ENCODE results near the gene LRRC32. TPM values are rescaled to one million over a fixed set of nuclear protein-coding genes. Genes with fewer than 3 reads are reported as not detected.

The LRRC32 gene
- polyA plus RNA-seq, 3 donors: 1.5 TPM; not detected in 2

DNA sequence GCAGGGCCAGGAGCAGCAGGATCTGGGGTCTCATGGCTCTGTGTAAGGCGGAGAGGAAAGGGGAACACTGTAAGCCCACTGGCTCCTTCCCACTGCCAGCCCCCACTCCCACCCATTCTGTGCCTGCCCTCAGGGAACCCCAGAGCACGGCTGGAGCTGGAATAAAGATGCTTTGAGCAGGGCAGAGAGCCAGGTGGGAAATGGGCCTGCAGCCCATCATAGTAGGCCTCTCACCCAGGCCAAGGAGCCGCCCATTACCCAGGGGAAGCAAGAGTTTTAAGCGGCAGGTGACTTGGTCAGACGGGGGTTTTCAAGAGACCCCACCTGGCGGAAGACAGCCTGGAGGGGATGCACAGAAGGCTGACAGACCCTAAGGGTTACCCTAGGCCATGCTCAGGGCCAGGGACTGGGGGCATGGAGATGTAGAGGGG, 4.6 kb downstream of the LRRC32 start:
- H3K4me3 Mint-ChIP-seq: no peak overlapping the region
- H3K4me2 ChIP-seq (replicated peaks; ENCODE audit: extremely low read depth, low read length, poor library complexity, severe bottlenecking): no peak overlapping the region

DNA sequence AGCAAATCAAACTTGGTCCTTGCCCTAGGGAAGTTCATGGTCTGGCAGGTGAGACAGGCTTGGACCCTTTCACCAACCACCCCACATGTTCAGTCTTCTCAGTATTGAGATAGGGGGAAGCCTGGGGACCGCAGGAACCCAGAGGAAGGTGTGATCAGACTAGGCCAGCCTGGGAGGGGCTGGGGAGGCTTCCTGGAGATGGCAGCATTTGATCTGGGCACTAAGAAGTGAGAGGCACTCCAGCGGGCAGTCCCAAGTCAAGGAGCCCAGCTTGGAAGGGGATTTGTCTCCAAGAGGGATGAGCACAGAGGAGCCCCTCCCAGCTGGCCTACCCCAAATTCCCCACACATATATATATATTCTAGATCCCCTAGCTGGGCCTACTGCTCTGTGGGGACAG, 5.4 kb downstream of the LRRC32 start:
- Mint-ChIP-seq H3K9me3 (peaks cover 0 to 6% (median 3%) of the 10 kb centered on the region in 7 donors), H3K27ac (peak overlapping the region in 3 of 7 donors; percentile 4 to 30 (median 23)), H3K27me3 (ENCODE audit: low read depth in 3 of 3) (peaks cover 27 to 48% (median 28%) of the 10 kb centered on the region in 3 donors), H3K4me3 (peak overlapping the region in 1 of 2 donors; percentile 52), H3K4me1 (peaks cover 27% of the 10 kb centered on the region), H3K36me3 (peaks cover 4 to 20% of the 10 kb centered on the region in 2 donors)
- Histone ChIP-seq H3K9ac (ENCODE audit: insufficient read depth, low read length, poor library complexity, severe bottlenecking) (no peak overlapping the region), H3K79me2 (ENCODE audit: insufficient read depth, low read length) (no peaks in the 10 kb centered on the region), H3K27ac (ENCODE audit: low read depth in 1 of 2, low read length in 2 of 2) (no peak overlapping the region), H2AFZ (ENCODE audit: insufficient read depth, low read depth, low read length, poor library complexity, severe bottlenecking) (peak overlapping the region; percentile 37), H3K27me3 (ENCODE audit: control insufficient read depth in 2 of 2, insufficient read depth in 2 of 2, low read length in 2 of 2) (peaks cover 13 to 30% of the 10 kb centered on the region in 2 donors), H3K4me1 (ENCODE audit: control insufficient read depth in 1 of 2, insufficient read depth in 2 of 2, low read length in 2 of 2) (peaks cover 5 to 10% of the 10 kb centered on the region in 2 donors), H4K20me1 (ENCODE audit: insufficient read depth, low read length) (no peaks in the 10 kb centered on the region), H3K4me3 (replicated peaks in 1 of 3; ENCODE audit: low read depth in 2 of 3, low read length in 3 of 3) (no peak overlapping the region), H3K4me2 (replicated peaks; ENCODE audit: extremely low read depth, low read length, poor library complexity, severe bottlenecking) (no peak overlapping the region), H3K9me3 (replicated peaks in 1 of 2; ENCODE audit: control insufficient read depth in 1 of 2, insufficient read depth in 1 of 2, low read length in 2 of 2) (no peaks in the 10 kb centered on the region), H3K36me3 (replicated peaks in 1 of 2; ENCODE audit: control insufficient read depth in 1 of 2, insufficient read depth in 2 of 2, low read length in 2 of 2) (no peaks in the 10 kb centered on the region)
- intact Hi-C loops (cut with micrococcal nuclease): no loop called here
- TF ChIP-seq, protein P1, sequence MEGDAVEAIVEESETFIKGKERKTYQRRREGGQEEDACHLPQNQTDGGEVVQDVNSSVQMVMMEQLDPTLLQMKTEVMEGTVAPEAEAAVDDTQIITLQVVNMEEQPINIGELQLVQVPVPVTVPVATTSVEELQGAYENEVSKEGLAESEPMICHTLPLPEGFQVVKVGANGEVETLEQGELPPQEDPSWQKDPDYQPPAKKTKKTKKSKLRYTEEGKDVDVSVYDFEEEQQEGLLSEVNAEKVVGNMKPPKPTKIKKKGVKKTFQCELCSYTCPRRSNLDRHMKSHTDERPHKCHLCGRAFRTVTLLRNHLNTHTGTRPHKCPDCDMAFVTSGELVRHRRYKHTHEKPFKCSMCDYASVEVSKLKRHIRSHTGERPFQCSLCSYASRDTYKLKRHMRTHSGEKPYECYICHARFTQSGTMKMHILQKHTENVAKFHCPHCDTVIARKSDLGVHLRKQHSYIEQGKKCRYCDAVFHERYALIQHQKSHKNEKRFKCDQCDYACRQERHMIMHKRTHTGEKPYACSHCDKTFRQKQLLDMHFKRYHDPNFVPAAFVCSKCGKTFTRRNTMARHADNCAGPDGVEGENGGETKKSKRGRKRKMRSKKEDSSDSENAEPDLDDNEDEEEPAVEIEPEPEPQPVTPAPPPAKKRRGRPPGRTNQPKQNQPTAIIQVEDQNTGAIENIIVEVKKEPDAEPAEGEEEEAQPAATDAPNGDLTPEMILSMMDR (IDR thresholded peaks at IDR 0.05): no peak
- no peak for DNase-seq
- WGBS (ENCODE audit: insufficient coverage): 40% methylated on average over 1 of the region's 2 CpGs

More for the DNA sequence above, 4.6 kb downstream of the LRRC32 start:
- H3K79me2 ChIP-seq (ENCODE audit: insufficient read depth, low read length): no peaks in the 10 kb centered on the region
- Mint-ChIP-seq H3K27me3 (ENCODE audit: low read depth in 3 of 3) (peaks cover 28 to 54% (median 30%) of the 10 kb centered on the region in 3 donors), H3K4me1 (peaks cover 28% of the 10 kb centered on the region), H3K27ac (peak overlapping the region in 2 of 7 donors; percentile 56 to 76), H3K36me3 (peaks cover 4 to 20% of the 10 kb centered on the region in 2 donors), H3K9me3 (peaks cover 0 to 8% (median 3%) of the 10 kb centered on the region in 7 donors)
- no peaks in the 10 kb centered on the region for H3K36me3 ChIP-seq (replicated peaks in 1 of 2; ENCODE audit: control insufficient read depth in 1 of 2, insufficient read depth in 2 of 2, low read length in 2 of 2)
- DNase-seq: no peak
- WGBS (ENCODE audit: insufficient coverage): 93% methylated on average over 4 of the region's 6 CpGs
- TF ChIP-seq, protein P1 (IDR thresholded peaks at IDR 0.05): no peak
- H3K4me3 ChIP-seq (replicated peaks in 1 of 3; ENCODE audit: low read depth in 2 of 3, low read length in 3 of 3): no peak overlapping the region
- no peak overlapping the region for H2AFZ ChIP-seq (ENCODE audit: insufficient read depth, low read depth, low read length, poor library complexity, severe bottlenecking)
- H4K20me1 ChIP-seq (ENCODE audit: insufficient read depth, low read length): no peaks in the 10 kb centered on the region
- H3K9ac ChIP-seq (ENCODE audit: insufficient read depth, low read length, poor library complexity, severe bottlenecking): no peak overlapping the region
- H3K27me3 ChIP-seq (ENCODE audit: control insufficient read depth in 2 of 2, insufficient read depth in 2 of 2, low read length in 2 of 2): peaks cover 15 to 32% of the 10 kb centered on the region in 2 donors
- H3K4me1 ChIP-seq (ENCODE audit: control insufficient read depth in 1 of 2, insufficient read depth in 2 of 2, low read length in 2 of 2): peaks cover 13 to 18% of the 10 kb centered on the region in 2 donors
- intact Hi-C loops (cut with micrococcal nuclease): no loop called here
- no peak overlapping the region for H3K27ac ChIP-seq (ENCODE audit: low read depth in 1 of 2, low read length in 2 of 2)
- H3K9me3 ChIP-seq (replicated peaks in 1 of 2; ENCODE audit: control insufficient read depth in 1 of 2, insufficient read depth in 1 of 2, low read length in 2 of 2): no peaks in the 10 kb centered on the region

All from CD14-positive monocyte (primary cell).